NCI-H2196 treated with DMSO at 0.1 percent for 48 hours (cell line): Measurements from ENCODE around the gene MISFA.
"Not testable (repeated sequence)": the region's sequence is repeated elsewhere in the genome, so short reads cannot be mapped to it uniquely, and the experiment has no call there.

Source experiments
- DNase-seq: peaks from one replicate; lab custom pipeline; 2025; ENCODE audit not compliant: unreplicated experiment; lab: John Stamatoyannopoulos, UW

MISFA gene

DNA sequence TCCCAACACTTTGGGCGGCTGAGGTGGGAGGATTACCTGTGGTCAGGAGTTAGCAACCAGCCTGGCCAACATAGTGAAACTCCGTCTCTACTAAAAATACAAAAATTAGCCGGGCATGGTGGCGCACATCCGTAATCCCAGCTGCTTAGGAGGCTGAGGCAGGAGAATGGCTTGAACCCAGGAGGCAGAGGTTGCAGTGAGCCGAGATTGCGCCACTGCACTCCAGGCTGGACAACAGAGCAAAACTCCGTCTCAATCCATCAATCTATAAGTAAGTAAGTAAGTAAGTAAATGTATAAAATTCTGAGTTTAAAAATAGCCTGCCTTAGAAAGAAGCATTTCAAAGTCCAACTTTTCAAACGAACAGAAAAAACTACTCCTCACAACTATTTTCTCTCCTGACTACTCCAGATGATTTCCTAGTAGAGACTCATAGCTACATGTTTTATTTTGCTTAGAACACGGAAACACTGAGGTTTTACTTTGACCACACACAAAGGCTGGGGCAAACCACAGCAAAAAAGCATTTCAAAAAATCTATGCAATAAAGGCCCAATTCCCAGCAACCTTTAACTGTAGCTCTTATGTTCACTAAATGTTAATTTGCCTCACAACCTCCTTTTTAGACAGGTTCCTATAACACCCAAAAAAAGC, 18.2 kb downstream of the MISFA start:
- DNase-seq, result no peak

DNA sequence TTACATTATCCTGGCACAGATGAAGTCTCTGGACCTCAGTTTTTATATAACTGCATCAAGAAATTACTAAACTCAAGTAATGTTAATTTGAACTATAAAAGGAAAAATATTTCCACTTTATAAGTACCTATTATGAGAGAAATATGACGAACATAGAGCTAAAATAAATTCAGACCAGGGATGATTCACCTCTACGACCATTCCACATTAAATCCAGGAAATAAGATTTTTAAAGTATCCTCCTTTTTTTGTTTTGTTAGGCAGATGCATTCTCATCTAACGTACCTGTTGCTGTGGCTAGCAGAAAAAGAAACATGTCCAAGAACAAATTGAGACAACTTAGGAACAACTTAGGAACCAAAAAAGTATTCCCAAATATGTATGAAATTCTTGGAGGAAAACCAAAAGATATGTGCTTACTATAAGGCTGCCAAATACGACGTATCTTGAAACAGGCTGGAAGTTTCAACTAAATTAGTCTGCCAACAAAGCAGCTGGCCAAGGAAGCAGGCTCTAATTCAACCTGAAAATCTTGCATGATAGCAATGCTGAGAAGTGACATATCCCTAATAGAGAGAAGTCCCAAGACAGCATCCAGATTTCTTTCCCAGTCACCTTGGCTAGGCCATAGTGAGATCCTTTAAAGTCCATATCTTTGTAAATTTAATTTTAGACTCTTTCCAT, 18.9 kb downstream of the MISFA start:
- DNase-seq, result no peak

DNA sequence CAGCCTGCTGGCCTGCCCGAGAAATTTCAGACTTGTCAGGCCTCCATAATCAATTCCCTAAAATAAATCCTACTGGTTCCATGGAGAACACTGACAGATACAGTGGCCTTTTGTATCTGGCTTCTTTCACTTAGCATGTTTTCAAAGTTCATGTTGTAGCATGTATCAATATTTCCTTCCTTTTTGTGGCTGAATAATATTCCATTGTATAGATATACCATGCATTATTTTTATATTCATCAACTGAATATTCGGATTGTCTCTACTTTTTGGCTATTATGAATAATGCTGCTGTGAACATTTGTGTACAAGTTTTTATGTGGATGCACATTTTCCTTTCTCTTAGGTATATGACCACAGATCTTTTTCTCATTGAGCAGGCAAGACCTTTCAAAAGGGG, 24.1 kb downstream of the MISFA start:
- DNase-seq, result no peak

DNA sequence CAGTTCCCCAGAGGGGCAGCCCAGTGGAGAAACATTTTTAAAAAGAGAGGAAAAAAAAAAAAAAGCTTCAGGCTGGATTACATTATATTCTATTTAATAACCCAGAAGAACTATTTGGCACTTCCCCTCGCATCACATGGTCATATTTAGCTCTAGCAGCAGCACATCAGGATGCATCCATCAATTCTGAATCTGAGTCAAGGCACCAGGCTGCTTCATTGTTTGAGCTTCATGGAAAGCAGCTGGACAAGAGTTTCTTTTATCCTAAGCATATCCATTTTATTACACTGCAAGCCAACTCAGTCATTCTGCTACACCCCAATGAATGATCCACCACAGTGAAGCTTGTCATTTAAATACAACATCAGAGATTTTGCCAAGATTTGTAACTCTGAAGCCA, 24.6 kb downstream of the MISFA start:
- DNase-seq, result no peak

- DNase-seq, result no peak
These were observed 33.3 kb downstream of the MISFA start for GRCh38 chr11:18632841-18633240.

GRCh38 chr11:18633256-18634139, 33.9 kb downstream of the MISFA start:
- no peak for DNase-seq

- peak; percentile 97 for DNase-seq
These were observed 34.8 kb downstream of the MISFA start, which contains the start of gene SPTY2D1 for GRCh38 chr11:18634140-18635032. TSS of gene SPTY2D1 (minus strand) at chr11:18634342. CDS start at chr11:18634257, 85 bp downstream.

GRCh38 chr11:18641677-18642076, 42.1 kb downstream of the MISFA start:
- DNase-seq, result no peak

- DNase-seq, result not testable (repeated sequence)
These were observed 43.4 kb downstream of the MISFA start for GRCh38 chr11:18643034-18643433.

DNA sequence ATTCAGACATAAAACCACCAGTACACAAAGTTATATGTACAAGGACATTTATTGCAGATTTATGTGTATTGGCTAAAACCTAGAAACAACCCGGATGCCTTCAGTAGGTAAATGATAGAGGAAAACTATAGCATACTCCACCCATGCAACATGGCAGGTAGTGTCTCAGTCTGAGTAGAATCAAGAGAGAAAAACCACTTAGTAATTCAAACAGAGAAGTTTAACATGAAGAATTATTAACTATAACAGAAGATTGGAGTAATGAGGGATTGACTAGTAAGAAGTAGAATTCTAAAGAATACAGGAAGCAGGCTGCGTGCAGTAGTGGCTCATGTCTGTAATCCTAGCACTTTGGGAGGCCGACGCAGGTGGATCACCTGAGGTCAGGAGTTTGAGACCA, 50.8 kb downstream of the MISFA start:
- no peak for DNase-seq

DNA sequence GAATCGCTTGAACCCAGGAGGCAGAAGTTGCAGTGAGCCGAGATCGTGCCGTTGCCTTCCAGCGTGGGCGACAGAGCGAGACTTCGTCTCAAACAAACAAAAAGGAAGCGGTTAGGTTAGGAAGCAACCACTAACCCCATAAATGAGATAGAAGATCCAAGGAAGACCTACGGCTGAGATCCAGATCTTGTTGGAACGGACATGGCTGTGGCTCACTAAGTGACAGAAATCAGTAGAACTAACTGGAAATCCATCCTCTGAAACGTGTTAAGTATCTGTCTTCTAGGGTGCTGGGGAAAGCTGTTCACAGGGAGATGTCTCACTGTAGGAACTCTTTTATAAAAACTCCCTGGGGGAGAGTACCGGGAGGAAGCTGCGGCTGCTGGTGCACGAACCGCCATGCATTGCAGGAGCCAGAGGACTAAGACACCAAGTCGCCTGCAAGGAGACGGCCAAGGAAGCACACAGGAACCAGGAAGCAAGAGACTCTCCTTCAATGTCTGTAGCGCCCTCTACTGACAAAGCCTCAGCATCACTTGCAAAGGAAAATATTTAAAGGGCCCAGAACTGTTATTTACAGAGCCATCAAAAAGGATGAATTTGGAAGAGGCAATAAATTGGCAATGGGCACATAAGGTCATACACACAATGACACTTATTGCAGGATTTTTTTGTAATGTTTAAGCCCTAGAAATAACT, 51.4 kb downstream of the MISFA start:
- no peak for DNase-seq
